Measurements from ENCODE around the gene MRPL11.

GRCh38 chr11:66410191-66410590 lies 28.5 kb downstream of the MRPL11 start:
- TF ChIP-seq CTCF (IDR thresholded peaks at IDR 0.05; ENCODE audit: insufficient read depth, low read length, poor library complexity, severe bottlenecking) (no peak), EZH2phosphoT487 (conservative IDR thresholded peaks at IDR 0.05; ENCODE audit: low read length) (no peak)

Measured in SU-DHL-6 (cell line).